Prostate gland (tissue), 2 donors: Measurements from ENCODE around the gene ADAM15.

Source experiments
- CTCF ChIP-seq, 4 experiments: fragments of 200-600 bp in 2 of 4; fragments of 450-650 bp in 2 of 4; sonication (generic) in 2 of 4; IDR thresholded peaks; 1 replicate in 3 of 4; 2 replicates in 1 of 4; pipeline ENCODE4 v1.5.1; 2016 to 2019; ENCODE audit warnings: antibody characterized with exemption in 4 of 4, mild to moderate bottlenecking in 2 of 4, moderate library complexity in 2 of 4
- POLR2A ChIP-seq: fragments of 450-650 bp; IDR thresholded peaks from one replicate; pipeline ENCODE4 v1.6.1; 2016; ENCODE audit warnings: antibody characterized with exemption, mild to moderate bottlenecking

GRCh38 chr1:155103325-155103724 is 52.2 kb downstream of the ADAM15 start:
- no peak for TF ChIP-seq CTCF (IDR thresholded peaks at IDR 0.05)
- no peak for TF ChIP-seq POLR2A
